A549 (cell line): ENCODE data around the gene PUS7L.

Experiments used
- TP53 ChIP-seq: fragments of 250-450 bp; sonication (Bioruptor Pico); IDR thresholded peaks from 2 replicates; pipeline ENCODE4 v1.5.0; 2021; ENCODE audit warnings: mild to moderate bottlenecking, moderate library complexity
- TF ChIP-seq, protein P1 (sequence below): fragments of >200 bp; sonication (Bioruptor Twin); formaldehyde crosslinking; IDR thresholded peaks from 3 replicates; pipeline ENCODE4 v1.5.1; 2016
- TF ChIP-seq, protein P2 (sequence below): IDR thresholded peaks from 2 replicates; pipeline ENCODE4 v1.6.1; 2012
- TF ChIP-seq, protein P3 (sequence below): fragments of 200-600 bp; sonication (generic); IDR thresholded peaks from 2 replicates; pipeline ENCODE4 v1.6.1; 2016; ENCODE audit warnings: antibody characterized with exemption, mild to moderate bottlenecking, moderate library complexity

DNA sequence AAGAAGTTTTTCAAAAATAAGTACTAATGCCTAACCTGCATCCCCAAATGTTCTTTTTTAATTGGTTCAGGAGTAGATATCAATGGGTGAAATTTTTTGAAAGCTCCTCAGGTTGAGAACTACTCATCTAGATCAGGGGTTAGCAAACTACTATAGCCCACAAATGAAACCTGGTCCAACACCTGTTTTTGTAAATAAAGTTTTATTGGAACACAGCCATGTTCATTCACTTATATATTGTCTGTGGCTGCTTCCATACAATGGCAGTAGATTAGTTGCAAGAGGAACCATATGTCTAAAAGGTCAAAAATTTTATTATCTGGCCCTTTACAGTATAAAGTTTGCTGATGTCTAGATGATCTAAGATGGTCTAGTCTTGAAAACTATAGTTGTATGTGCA lies 13.8 kb downstream of the PUS7L start:
- TF ChIP-seq, protein P1, sequence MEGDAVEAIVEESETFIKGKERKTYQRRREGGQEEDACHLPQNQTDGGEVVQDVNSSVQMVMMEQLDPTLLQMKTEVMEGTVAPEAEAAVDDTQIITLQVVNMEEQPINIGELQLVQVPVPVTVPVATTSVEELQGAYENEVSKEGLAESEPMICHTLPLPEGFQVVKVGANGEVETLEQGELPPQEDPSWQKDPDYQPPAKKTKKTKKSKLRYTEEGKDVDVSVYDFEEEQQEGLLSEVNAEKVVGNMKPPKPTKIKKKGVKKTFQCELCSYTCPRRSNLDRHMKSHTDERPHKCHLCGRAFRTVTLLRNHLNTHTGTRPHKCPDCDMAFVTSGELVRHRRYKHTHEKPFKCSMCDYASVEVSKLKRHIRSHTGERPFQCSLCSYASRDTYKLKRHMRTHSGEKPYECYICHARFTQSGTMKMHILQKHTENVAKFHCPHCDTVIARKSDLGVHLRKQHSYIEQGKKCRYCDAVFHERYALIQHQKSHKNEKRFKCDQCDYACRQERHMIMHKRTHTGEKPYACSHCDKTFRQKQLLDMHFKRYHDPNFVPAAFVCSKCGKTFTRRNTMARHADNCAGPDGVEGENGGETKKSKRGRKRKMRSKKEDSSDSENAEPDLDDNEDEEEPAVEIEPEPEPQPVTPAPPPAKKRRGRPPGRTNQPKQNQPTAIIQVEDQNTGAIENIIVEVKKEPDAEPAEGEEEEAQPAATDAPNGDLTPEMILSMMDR = no peak
- no peak for TF ChIP-seq TP53
- TF ChIP-seq, protein P2, sequence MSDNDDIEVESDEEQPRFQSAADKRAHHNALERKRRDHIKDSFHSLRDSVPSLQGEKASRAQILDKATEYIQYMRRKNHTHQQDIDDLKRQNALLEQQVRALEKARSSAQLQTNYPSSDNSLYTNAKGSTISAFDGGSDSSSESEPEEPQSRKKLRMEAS = no peak
- TF ChIP-seq, protein P3, sequence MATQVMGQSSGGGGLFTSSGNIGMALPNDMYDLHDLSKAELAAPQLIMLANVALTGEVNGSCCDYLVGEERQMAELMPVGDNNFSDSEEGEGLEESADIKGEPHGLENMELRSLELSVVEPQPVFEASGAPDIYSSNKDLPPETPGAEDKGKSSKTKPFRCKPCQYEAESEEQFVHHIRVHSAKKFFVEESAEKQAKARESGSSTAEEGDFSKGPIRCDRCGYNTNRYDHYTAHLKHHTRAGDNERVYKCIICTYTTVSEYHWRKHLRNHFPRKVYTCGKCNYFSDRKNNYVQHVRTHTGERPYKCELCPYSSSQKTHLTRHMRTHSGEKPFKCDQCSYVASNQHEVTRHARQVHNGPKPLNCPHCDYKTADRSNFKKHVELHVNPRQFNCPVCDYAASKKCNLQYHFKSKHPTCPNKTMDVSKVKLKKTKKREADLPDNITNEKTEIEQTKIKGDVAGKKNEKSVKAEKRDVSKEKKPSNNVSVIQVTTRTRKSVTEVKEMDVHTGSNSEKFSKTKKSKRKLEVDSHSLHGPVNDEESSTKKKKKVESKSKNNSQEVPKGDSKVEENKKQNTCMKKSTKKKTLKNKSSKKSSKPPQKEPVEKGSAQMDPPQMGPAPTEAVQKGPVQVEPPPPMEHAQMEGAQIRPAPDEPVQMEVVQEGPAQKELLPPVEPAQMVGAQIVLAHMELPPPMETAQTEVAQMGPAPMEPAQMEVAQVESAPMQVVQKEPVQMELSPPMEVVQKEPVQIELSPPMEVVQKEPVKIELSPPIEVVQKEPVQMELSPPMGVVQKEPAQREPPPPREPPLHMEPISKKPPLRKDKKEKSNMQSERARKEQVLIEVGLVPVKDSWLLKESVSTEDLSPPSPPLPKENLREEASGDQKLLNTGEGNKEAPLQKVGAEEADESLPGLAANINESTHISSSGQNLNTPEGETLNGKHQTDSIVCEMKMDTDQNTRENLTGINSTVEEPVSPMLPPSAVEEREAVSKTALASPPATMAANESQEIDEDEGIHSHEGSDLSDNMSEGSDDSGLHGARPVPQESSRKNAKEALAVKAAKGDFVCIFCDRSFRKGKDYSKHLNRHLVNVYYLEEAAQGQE = no peak
